ENCODE data around the gene CNNM3. TPM values are rescaled to one million over a fixed set of nuclear protein-coding genes. Genes with fewer than 3 reads are reported as not detected.
A peak's percentile ranks its signal among the peaks of the same experiment; 100 is the strongest.

CNNM3 gene
- total RNA-seq, 4 donors from 2014 or later: 12.6 to 28.3 (median 16.5) TPM

DNA sequence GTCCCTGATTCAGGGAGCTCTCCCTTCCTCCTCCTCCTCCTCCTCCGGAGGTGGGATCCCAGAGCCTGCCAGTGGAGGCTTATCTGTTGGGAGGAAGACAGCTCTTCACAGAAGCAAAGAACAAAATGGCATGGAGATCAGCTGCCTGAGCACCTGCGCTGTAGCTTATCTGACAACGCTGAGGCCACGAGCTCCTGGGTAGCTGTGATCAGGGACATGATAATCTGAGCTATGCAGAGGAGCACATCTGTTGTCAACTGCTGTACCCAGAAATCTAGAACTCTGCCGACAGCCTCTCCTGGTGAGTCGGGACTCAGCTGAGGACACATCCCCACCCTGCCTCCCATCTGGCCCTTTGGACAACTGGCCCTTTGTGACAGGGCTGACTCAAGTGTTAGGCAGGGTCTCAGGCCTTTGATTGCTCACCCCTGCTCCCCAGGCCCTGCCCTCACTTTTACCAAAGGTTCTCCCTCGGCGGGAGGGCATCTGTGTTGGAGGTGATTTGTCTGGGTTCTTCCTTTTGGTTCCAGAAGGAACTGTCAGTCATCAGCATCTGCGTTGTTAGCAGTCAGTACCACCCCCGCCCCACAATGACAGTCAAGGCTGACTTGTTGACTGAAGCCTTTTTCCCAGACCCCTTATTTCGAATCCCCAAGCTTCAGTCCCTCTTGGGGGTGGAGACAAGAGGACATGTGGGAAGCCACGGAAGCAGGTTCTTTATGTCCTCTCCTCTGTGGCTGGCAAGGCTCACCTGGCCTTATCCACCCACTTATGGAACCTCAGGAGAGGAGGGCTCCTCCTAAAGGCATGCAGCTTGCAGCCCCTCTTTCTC is 5.9 kb upstream of the CNNM3 start:
- TF ChIP-seq POLR2AphosphoS5 (IDR thresholded peaks at IDR 0.05) (no peak), EP300 (IDR thresholded peaks at IDR 0.05) (no peak), POLR2A (IDR thresholded peaks at IDR 0.05) (no peak)
- TF ChIP-seq, protein P1, sequence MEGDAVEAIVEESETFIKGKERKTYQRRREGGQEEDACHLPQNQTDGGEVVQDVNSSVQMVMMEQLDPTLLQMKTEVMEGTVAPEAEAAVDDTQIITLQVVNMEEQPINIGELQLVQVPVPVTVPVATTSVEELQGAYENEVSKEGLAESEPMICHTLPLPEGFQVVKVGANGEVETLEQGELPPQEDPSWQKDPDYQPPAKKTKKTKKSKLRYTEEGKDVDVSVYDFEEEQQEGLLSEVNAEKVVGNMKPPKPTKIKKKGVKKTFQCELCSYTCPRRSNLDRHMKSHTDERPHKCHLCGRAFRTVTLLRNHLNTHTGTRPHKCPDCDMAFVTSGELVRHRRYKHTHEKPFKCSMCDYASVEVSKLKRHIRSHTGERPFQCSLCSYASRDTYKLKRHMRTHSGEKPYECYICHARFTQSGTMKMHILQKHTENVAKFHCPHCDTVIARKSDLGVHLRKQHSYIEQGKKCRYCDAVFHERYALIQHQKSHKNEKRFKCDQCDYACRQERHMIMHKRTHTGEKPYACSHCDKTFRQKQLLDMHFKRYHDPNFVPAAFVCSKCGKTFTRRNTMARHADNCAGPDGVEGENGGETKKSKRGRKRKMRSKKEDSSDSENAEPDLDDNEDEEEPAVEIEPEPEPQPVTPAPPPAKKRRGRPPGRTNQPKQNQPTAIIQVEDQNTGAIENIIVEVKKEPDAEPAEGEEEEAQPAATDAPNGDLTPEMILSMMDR (IDR thresholded peaks at IDR 0.05): no peak
- no peak for DNase-seq (ENCODE audit: low spot score in 2 of 2)
- Histone ChIP-seq H3K27ac (no peak overlapping the region), H3K4me3 (no peak overlapping the region), H3K9me3 (no peaks in the 10 kb centered on the region), H3K4me1 (peaks cover 7% of the 10 kb centered on the region), H3K36me3 (peaks cover 30% of the 10 kb centered on the region), H3K27me3 (no peaks in the 10 kb centered on the region)
- WGBS: 88% methylated on average over 11 of the region's 12 CpGs

DNA sequence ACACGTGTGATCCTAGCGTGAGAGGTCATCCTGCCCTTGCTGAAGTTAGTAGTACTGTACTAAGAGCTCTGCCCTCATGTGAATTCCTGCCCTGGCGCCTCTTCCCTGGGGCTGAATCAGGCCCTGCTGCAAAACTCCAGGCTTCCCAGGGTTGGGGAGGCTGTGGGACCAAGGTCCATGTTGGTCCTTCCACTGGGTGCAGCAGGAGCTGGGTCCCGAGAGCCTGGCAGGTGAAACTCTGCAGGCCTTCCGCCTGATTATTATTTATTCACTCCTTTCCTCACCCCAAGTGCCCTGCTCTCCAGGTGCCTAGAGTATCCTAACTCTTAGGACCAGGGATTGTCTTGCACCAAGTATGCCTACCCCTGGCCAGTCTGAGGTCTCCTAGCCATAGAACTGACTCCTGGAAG is 5.3 kb upstream of the CNNM3 start:
- TF ChIP-seq POLR2AphosphoS5 (IDR thresholded peaks at IDR 0.05) (no peak), EP300 (IDR thresholded peaks at IDR 0.05) (no peak), POLR2A (IDR thresholded peaks at IDR 0.05) (no peak)
- TF ChIP-seq, protein P1 (IDR thresholded peaks at IDR 0.05): no peak
- no peak overlapping the region for H3K4me3 ChIP-seq
- WGBS: 96% methylated on average over 5 of the region's 5 CpGs
- no peak overlapping the region for H3K27ac ChIP-seq
- no peaks in the 10 kb centered on the region for H3K9me3 ChIP-seq
- peaks cover 12% of the 10 kb centered on the region for H3K4me1 ChIP-seq
- H3K27me3 ChIP-seq: no peaks in the 10 kb centered on the region
- no peak for DNase-seq (ENCODE audit: low spot score in 2 of 2)
- peaks cover 30% of the 10 kb centered on the region for H3K36me3 ChIP-seq

DNA sequence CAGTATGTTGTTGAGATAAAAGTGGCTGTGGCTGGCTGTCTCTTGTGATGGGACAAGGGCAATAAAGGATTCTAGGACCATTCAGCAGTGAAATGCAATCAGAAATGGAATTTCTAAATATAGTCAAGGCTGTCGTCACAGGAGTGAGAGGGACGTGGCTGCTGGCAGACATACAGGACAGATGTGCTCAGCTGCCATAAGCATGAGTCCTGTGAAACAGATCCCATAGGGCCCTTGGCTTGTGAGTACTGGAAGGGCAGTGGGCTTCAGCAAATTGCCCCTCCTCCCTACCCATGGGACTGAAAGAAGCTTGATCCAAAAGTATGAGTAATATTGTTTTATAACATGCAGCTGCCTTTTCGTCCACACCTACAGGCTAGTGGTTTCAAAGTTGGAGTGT is 4.2 kb upstream of the CNNM3 start:
- Histone ChIP-seq H3K4me3 (no peak overlapping the region), H3K27me3 (no peaks in the 10 kb centered on the region), H3K4me1 (peaks cover 13% of the 10 kb centered on the region), H3K27ac (no peak overlapping the region), H3K36me3 (peaks cover 30% of the 10 kb centered on the region), H3K9me3 (no peaks in the 10 kb centered on the region)
- TF ChIP-seq POLR2A (IDR thresholded peaks at IDR 0.05) (no peak), EP300 (IDR thresholded peaks at IDR 0.05) (no peak), POLR2AphosphoS5 (IDR thresholded peaks at IDR 0.05) (no peak)
- TF ChIP-seq, protein P1 (IDR thresholded peaks at IDR 0.05): no peak
- DNase-seq (ENCODE audit: low spot score in 2 of 2): no peak
- 22% methylated on average over 3 of the region's 3 CpGs for WGBS

DNA sequence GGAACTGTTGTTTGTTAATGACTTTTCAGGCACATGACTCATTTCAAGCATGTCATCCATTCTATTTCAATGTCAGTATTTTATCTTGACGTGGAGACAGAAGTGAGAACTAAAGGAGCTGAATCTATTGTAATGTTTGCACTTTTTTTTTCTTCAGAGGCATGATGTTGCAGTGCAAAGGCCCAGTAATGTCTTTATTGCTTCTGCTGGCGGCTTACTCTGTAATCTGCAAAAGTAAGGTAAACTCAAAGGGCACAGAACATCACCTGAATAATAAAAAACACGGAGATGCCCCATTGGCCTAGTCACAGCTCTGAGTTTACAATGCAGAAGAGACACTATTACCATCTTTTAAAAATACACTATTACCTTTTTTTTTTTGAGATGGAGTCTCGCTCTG is 2.4 kb upstream of the CNNM3 start:
- Histone ChIP-seq H3K27ac (no peak overlapping the region), H3K9me3 (no peaks in the 10 kb centered on the region), H3K27me3 (no peaks in the 10 kb centered on the region), H3K4me1 (peaks cover 29% of the 10 kb centered on the region), H3K36me3 (peaks cover 26% of the 10 kb centered on the region), H3K4me3 (no peak overlapping the region)
- TF ChIP-seq POLR2A (IDR thresholded peaks at IDR 0.05): no peak
- TF ChIP-seq, protein P1 (IDR thresholded peaks at IDR 0.05): no peak
- TF ChIP-seq POLR2AphosphoS5 (IDR thresholded peaks at IDR 0.05): no peak
- TF ChIP-seq EP300 (IDR thresholded peaks at IDR 0.05): no peak
- WGBS: 94% methylated on average over 4 of the region's 4 CpGs
- no peak for DNase-seq (ENCODE audit: low spot score in 2 of 2)

DNA sequence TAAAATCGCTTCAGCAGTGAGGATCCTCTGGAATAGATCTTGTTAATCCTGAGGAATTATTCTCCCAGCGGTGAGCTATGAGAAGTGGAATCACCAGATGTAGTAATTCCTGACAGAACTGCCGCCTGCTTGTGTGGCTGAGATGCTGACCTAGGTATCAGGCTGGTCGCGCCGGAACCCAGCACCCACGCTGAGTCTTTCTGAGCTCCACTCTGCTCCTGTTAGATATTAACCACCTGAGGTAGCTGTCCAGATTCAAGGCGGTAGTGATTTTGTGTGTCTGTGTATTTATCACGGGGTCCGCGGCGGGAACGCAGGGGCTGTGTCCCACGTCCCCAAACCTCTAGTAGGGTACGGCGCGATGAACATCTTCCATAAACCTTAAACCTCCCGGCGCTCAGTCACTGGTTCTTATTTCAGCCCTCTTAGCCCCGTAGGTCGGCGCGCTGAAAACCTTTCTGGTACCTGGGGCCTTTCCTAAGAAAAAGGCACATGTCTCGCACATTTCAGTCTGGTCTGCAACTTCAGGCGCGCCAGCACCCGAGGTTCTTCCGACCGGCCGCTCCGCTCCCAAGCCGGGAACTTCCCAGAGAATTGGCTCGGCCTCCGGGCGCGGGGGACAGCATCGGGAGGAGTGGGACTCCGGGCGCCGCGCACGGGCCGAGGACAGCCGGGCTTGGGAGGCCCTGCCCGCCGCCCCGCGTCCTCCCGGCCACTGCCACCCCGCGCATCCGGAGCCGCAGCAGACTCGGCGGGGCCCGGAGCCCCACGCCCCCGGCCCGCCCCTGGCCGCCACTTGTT is 542 bp upstream of the CNNM3 start:
- Histone ChIP-seq H3K27me3 (no peaks in the 10 kb centered on the region), H3K9me3 (no peaks in the 10 kb centered on the region), H3K36me3 (peaks cover 10% of the 10 kb centered on the region), H3K4me1 (peaks cover 38% of the 10 kb centered on the region), H3K4me3 (peak overlapping the region; percentile 92), H3K27ac (peak overlapping the region; percentile 87)
- no peak for TF ChIP-seq POLR2AphosphoS5 (IDR thresholded peaks at IDR 0.05)
- TF ChIP-seq POLR2A (IDR thresholded peaks at IDR 0.05): peak in 1 of 2 donors; percentile 21
- WGBS: 1% methylated on average over 32 of the region's 60 CpGs
- DNase-seq (ENCODE audit: low spot score in 2 of 2): no peak

Measured in suprapubic skin (tissue), 4 donors.